ENCODE results near the gene RGMB. TPM values are rescaled to one million over a fixed set of nuclear protein-coding genes. Genes with fewer than 3 reads are reported as not detected.
A peak's percentile ranks its signal among the peaks of the same experiment; 100 is the strongest.

RGMB gene
- total RNA-seq, 1 donor from 2014 or later: 24.5 TPM

DNA sequence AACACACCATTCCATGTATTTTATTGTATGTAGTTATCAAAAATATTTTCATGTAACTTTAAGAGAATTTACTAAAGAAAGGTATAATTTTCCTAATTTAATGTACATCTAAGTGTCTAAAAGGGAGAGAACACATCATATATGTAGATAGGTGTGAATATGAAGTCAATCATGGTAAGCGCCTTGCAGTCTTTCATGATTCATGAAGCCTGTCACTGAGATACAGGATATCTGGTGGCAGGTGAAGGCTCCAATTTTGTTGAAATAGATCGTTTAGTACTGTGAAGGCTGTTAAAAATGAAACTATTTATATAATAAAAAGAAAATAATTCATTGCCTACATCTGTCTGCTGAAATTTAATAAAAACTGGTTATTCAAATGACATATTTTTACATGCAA lies 15.5 kb upstream of the RGMB start:
- Mint-ChIP-seq H3K36me3 (ENCODE audit: low read depth, unreplicated experiment) (no peaks in the 10 kb centered on the region), H3K4me1 (ENCODE audit: unreplicated experiment) (peaks cover 8% of the 10 kb centered on the region), H3K27ac (ENCODE audit: unreplicated experiment) (no peak overlapping the region), H3K27me3 (ENCODE audit: unreplicated experiment) (peaks cover 1% of the 10 kb centered on the region), H3K4me3 (ENCODE audit: unreplicated experiment) (no peak overlapping the region), H3K9me3 (ENCODE audit: unreplicated experiment) (no peaks in the 10 kb centered on the region)
- TF ChIP-seq, protein P1, sequence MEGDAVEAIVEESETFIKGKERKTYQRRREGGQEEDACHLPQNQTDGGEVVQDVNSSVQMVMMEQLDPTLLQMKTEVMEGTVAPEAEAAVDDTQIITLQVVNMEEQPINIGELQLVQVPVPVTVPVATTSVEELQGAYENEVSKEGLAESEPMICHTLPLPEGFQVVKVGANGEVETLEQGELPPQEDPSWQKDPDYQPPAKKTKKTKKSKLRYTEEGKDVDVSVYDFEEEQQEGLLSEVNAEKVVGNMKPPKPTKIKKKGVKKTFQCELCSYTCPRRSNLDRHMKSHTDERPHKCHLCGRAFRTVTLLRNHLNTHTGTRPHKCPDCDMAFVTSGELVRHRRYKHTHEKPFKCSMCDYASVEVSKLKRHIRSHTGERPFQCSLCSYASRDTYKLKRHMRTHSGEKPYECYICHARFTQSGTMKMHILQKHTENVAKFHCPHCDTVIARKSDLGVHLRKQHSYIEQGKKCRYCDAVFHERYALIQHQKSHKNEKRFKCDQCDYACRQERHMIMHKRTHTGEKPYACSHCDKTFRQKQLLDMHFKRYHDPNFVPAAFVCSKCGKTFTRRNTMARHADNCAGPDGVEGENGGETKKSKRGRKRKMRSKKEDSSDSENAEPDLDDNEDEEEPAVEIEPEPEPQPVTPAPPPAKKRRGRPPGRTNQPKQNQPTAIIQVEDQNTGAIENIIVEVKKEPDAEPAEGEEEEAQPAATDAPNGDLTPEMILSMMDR (IDR thresholded peaks at IDR 0.05; ENCODE audit: unreplicated experiment): no peak
- DNase-seq (ENCODE audit: low spot score): no peak

DNA sequence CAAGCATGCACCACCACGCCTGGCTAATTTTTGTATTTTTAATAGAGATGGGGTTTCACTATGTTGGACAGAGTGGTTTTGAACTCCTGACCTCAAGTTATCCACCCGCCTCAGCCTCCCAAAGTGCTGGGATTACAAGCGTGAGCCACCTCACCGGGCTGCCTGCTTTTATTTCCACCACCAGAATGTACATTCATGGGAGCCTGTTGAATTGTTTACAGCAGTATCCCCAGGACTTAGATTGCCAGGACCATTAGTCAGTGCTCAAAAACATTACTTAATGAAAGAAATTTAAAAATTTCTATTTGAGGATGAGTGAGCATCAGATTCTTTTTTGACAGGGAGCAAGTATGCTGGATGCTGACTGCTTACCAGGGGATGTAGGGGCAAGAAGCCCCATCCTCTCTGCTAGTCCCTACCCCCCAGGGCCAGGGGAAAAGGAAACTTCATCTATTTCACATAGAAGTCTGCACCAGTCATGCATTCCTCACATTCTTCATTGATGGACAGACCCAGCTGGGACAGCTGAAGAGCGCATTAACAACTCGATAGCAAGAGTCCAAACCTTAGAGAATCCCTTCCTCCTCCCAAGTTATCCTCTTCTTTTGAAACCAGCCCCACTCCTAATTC lies 10.3 kb upstream of the RGMB start:
- Mint-ChIP-seq H3K4me3 (ENCODE audit: unreplicated experiment) (no peak overlapping the region), H3K4me1 (ENCODE audit: unreplicated experiment) (peaks cover 2% of the 10 kb centered on the region), H3K27ac (ENCODE audit: unreplicated experiment) (no peak overlapping the region), H3K36me3 (ENCODE audit: low read depth, unreplicated experiment) (no peaks in the 10 kb centered on the region), H3K9me3 (ENCODE audit: unreplicated experiment) (no peaks in the 10 kb centered on the region), H3K27me3 (ENCODE audit: unreplicated experiment) (peaks cover 3% of the 10 kb centered on the region)
- TF ChIP-seq, protein P1 (IDR thresholded peaks at IDR 0.05; ENCODE audit: unreplicated experiment): no peak
- no peak for DNase-seq (ENCODE audit: low spot score)

DNA sequence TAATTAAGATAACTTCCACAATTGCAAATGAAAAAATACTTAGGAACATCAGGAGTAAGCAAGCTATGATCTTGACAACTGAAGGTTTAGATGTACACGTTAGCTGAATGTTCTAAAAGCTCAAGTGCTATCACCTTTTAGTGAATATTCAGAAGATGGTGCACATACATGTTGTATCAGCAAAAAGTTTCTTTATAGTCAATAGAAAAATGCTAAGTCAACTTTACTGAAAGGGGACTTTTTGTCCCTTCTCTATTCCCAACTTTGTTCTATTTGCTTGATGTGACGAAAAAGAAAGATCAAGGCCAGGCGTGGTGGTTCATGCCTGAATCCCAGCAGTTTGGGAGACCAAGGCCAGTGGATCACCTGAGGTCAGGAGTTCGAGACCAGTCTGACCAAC lies 7.6 kb upstream of the RGMB start:
- peaks cover 6% of the 10 kb centered on the region for H3K27me3 Mint-ChIP-seq (ENCODE audit: unreplicated experiment)
- DNase-seq (ENCODE audit: low spot score): no peak
- no peak overlapping the region for H3K27ac Mint-ChIP-seq (ENCODE audit: unreplicated experiment)
- peaks cover 2% of the 10 kb centered on the region for H3K36me3 Mint-ChIP-seq (ENCODE audit: low read depth, unreplicated experiment)
- TF ChIP-seq, protein P1 (IDR thresholded peaks at IDR 0.05; ENCODE audit: unreplicated experiment): no peak
- no peak overlapping the region for H3K4me3 Mint-ChIP-seq (ENCODE audit: unreplicated experiment)
- peaks cover 8% of the 10 kb centered on the region for H3K4me1 Mint-ChIP-seq (ENCODE audit: unreplicated experiment)
- no peaks in the 10 kb centered on the region for H3K9me3 Mint-ChIP-seq (ENCODE audit: unreplicated experiment)

DNA sequence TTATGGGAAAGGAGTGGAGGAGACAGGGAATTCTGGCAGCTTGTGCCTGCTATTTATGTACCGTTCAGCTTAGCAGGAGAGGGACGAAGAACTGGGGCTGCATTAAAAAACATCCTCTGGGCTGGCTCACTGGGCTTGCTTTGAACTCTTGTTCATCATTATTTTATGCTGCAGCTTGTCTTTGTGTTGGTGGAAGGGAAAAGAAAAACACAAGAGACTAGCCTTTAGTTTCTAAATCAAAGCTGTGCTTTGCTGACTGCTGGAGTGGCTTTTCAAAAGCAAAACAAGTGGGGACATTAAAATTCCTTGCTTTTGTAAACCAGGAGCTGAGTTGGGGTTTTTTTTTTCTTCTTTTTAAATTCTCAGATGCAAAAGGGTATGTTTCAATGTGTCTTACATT lies 5.9 kb upstream of the RGMB start:
- H3K27ac Mint-ChIP-seq (ENCODE audit: unreplicated experiment): no peak overlapping the region
- peak overlapping the region; percentile 22 for H3K4me3 Mint-ChIP-seq (ENCODE audit: unreplicated experiment)
- peaks cover 15% of the 10 kb centered on the region for H3K4me1 Mint-ChIP-seq (ENCODE audit: unreplicated experiment)
- H3K36me3 Mint-ChIP-seq (ENCODE audit: low read depth, unreplicated experiment): peaks cover 7% of the 10 kb centered on the region
- H3K9me3 Mint-ChIP-seq (ENCODE audit: unreplicated experiment): no peaks in the 10 kb centered on the region
- TF ChIP-seq, protein P1 (IDR thresholded peaks at IDR 0.05; ENCODE audit: unreplicated experiment): no peak
- peaks cover 9% of the 10 kb centered on the region for H3K27me3 Mint-ChIP-seq (ENCODE audit: unreplicated experiment)
- DNase-seq (ENCODE audit: low spot score): no peak

DNA sequence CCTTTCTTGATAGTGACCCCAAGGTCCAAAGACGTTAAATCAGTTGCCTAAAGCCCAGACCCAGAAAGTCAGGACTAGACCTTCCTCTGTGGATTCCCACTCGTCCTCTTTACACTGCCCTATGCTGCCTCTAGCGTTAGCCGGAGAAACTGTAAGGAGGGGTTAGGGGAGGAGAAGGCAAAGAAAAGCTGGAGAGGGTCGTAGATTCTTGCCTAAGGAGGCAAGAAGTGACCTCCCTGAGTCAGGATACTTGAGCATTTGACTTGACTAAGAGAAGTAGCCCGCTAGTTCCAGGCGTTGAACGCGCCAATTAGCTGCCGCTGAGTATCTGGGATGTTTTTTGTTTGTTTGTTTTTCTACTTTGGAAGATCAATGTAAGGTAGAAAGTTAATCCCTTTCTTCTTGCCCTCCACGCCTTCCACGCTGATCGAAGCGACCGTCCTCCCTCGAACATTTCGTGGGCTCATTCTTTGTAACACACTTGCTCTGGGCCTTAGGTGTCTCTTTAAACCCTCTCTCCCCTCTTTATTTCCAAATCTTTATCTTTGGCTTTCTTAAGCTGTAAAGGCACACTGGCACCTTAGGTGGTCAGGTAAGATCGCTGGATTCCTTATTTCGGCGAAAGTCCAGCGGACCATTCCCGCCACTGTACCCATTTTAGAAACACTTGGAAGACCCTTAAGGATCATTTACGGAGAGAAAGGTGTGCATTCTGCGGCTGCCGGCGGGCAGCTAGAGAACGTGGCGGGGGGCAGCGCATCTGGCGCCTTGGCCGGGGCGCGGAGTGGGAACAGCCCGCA lies 5.1 kb upstream of the RGMB start:
- peaks cover 15% of the 10 kb centered on the region for H3K4me1 Mint-ChIP-seq (ENCODE audit: unreplicated experiment)
- H3K27ac Mint-ChIP-seq (ENCODE audit: unreplicated experiment): peak overlapping the region; percentile 37

More for the DNA sequence above, 5.1 kb upstream of the RGMB start:
- Mint-ChIP-seq H3K9me3 (ENCODE audit: unreplicated experiment) (no peaks in the 10 kb centered on the region), H3K4me3 (ENCODE audit: unreplicated experiment) (peak overlapping the region; percentile 93), H3K36me3 (ENCODE audit: low read depth, unreplicated experiment) (peaks cover 7% of the 10 kb centered on the region), H3K27me3 (ENCODE audit: unreplicated experiment) (peaks cover 13% of the 10 kb centered on the region)
- DNase-seq (ENCODE audit: low spot score): peak; percentile 75
- TF ChIP-seq, protein P1 (IDR thresholded peaks at IDR 0.05; ENCODE audit: unreplicated experiment): peak; percentile 51
